WTC11 (cell line): ENCODE data around the gene GORASP1. TPM values are rescaled to one million over a fixed set of nuclear protein-coding genes. Genes with fewer than 3 reads are reported as not detected.

Source experiments
- ATAC-seq: fragments of 200-7000 bp; cut with Tn5 transposase; 2 replicates; pipeline ENCODE4 v1.10.0; 2021; ENCODE audit warnings: mild to moderate bottlenecking, moderate library complexity
- CTCF ChIA-PET: fragments of 300-600 bp; sonication (Branson Sonifier 250); formaldehyde crosslinking; loops from one replicate; lab custom pipeline; 2021; ENCODE audit warnings: antibody characterized with exemption; lab: Charles Lee
- POLR2A ChIA-PET: fragments of 350-600 bp; sonication (Branson Sonifier 250); formaldehyde crosslinking; loops from one replicate; lab custom pipeline; 2021; ENCODE audit warnings: antibody characterized with exemption; lab: Charles Lee
- DNase-seq: peaks from one replicate; pipeline ENCODE4 v3.0.0; 2021; ENCODE audit warnings: low spot score
- H3K27ac Mint-ChIP-seq: 2 replicates; pipeline ENCODE4 v1.8.0; 2021; ENCODE audit warnings: mixed read lengths
- H3K27me3 Mint-ChIP-seq: 2 replicates; pipeline ENCODE4 v1.8.0; 2021; ENCODE audit warnings: low read depth, mild to moderate bottlenecking, moderate library complexity, mixed read lengths
- H3K36me3 Mint-ChIP-seq: 2 replicates; pipeline ENCODE4 v1.8.0; 2021; ENCODE audit warnings: mixed read lengths
- H3K4me1 Mint-ChIP-seq: 2 replicates; pipeline ENCODE4 v1.8.0; 2022; ENCODE audit warnings: mixed read lengths
- H3K4me3 Mint-ChIP-seq: 2 replicates; pipeline ENCODE4 v1.8.0; 2021; ENCODE audit warnings: mild to moderate bottlenecking, moderate library complexity, mixed read lengths
- H3K9me3 Mint-ChIP-seq: 2 replicates; pipeline ENCODE4 v1.8.0; 2021; ENCODE audit warnings: mixed read lengths
- ATF2 ChIP-seq: sonication (generic); formaldehyde crosslinking; IDR thresholded peaks from 2 replicates; pipeline ENCODE4 v1.8.1; 2022; ENCODE audit warnings: low read depth, missing genetic modification reagents, borderline replicate concordance
- ELF4 ChIP-seq: sonication (generic); formaldehyde crosslinking; IDR thresholded peaks from 2 replicates; pipeline ENCODE4 v1.8.1; 2022; ENCODE audit warnings: low read depth, mild to moderate bottlenecking, moderate library complexity, missing genetic modification reagents
- ESRRA ChIP-seq: sonication (generic); formaldehyde crosslinking; IDR thresholded peaks from 2 replicates; pipeline ENCODE4 v1.8.1; 2022; ENCODE audit warnings: mild to moderate bottlenecking, missing genetic modification reagents, borderline replicate concordance
- GABPB1 ChIP-seq: sonication (generic); formaldehyde crosslinking; IDR thresholded peaks from 2 replicates; pipeline ENCODE4 v1.8.1; 2023; ENCODE audit warnings: mild to moderate bottlenecking, missing genetic modification reagents
- HMGXB4 ChIP-seq: sonication (generic); formaldehyde crosslinking; IDR thresholded peaks from 2 replicates; pipeline ENCODE4 v1.8.1; 2023; ENCODE audit warnings: mild to moderate bottlenecking, moderate library complexity, missing genetic modification reagents
- JUN ChIP-seq: sonication (generic); formaldehyde crosslinking; IDR thresholded peaks from 2 replicates; pipeline ENCODE4 v1.8.0; 2023; ENCODE audit warnings: mild to moderate bottlenecking, missing genetic modification reagents
- NFE2L1 ChIP-seq: sonication (generic); formaldehyde crosslinking; IDR thresholded peaks from 2 replicates; pipeline ENCODE4 v1.8.1; 2023; ENCODE audit warnings: missing genetic modification reagents
- OVOL2 ChIP-seq: fragments of 250-450 bp; sonication (Bioruptor Pico); IDR thresholded peaks from 2 replicates; pipeline ENCODE4 v1.9.0; 2021; ENCODE audit warnings: mild to moderate bottlenecking, borderline replicate concordance
- SMAD3 ChIP-seq: sonication (generic); formaldehyde crosslinking; IDR thresholded peaks from 2 replicates; pipeline ENCODE4 v1.8.0; 2022; ENCODE audit warnings: missing genetic modification reagents, mild to moderate bottlenecking, borderline replicate concordance
- TCF7 ChIP-seq: sonication (generic); formaldehyde crosslinking; IDR thresholded peaks from 2 replicates; pipeline ENCODE4 v1.8.0; 2022; ENCODE audit warnings: mild to moderate bottlenecking, low read depth, missing genetic modification reagents, moderate library complexity
- TP53 ChIP-seq: sonication (generic); formaldehyde crosslinking; IDR thresholded peaks from 2 replicates; pipeline ENCODE4 v1.8.1; 2023; ENCODE audit warnings: mild to moderate bottlenecking, missing genetic modification reagents
- USF1 ChIP-seq: sonication (generic); formaldehyde crosslinking; IDR thresholded peaks from 2 replicates; pipeline ENCODE4 v1.8.0; 2022; ENCODE audit warnings: mild to moderate bottlenecking, missing genetic modification reagents
- ZNF121 ChIP-seq: sonication (generic); formaldehyde crosslinking; IDR thresholded peaks from 2 replicates; pipeline ENCODE4 v1.8.0; 2023; ENCODE audit warnings: missing genetic modification reagents
- ZNF219 ChIP-seq: sonication (generic); formaldehyde crosslinking; IDR thresholded peaks from 2 replicates; pipeline ENCODE4 v1.8.0; 2023; ENCODE audit warnings: missing genetic modification reagents, mild to moderate bottlenecking, borderline replicate concordance
- ZNF232 ChIP-seq: sonication (generic); formaldehyde crosslinking; IDR thresholded peaks from 2 replicates; pipeline ENCODE4 v1.8.0; 2022; ENCODE audit warnings: mild to moderate bottlenecking, missing genetic modification reagents
- ZNF512 ChIP-seq: sonication (generic); formaldehyde crosslinking; IDR thresholded peaks from 2 replicates; pipeline ENCODE4 v1.8.1; 2022; ENCODE audit warnings: missing genetic modification reagents, borderline replicate concordance
- ZNF532 ChIP-seq: fragments of 250-450 bp; sonication (Bioruptor Pico); IDR thresholded peaks from 2 replicates; pipeline ENCODE4 v1.9.0; 2021; ENCODE audit warnings: mild to moderate bottlenecking, borderline replicate concordance
- ZNF671 ChIP-seq: fragments of 250-450 bp; sonication (Bioruptor Pico); IDR thresholded peaks from 2 replicates; pipeline ENCODE4 v1.8.0; 2021; ENCODE audit warnings: mild to moderate bottlenecking
- total RNA-seq: library from RNA; stranded (reverse); gene quantifications from 3 replicates; pipeline ENCODE4 v1.2.3, GENCODE V29; 2021

GORASP1 gene
- total RNA-seq, 1 experiment from 2014 or later: 47.4 TPM

GRCh38 chr3:39144748-39145380, 37.4 kb upstream of the GORASP1 start:
- Mint-ChIP-seq H3K36me3 (peaks cover 34% of the 10 kb centered on the region), H3K27ac (no peak overlapping the region), H3K4me3 (no peak overlapping the region), H3K4me1 (peaks cover 42% of the 10 kb centered on the region), H3K27me3 (no peaks in the 10 kb centered on the region), H3K9me3 (no peaks in the 10 kb centered on the region)
- POLR2A ChIA-PET: no interaction called here
- no peak for ATAC-seq
- TF ChIP-seq ELF4 (CRISPR knock-in tag) (no peak), OVOL2 (CRISPR knock-in tag) (no peak), SMAD3 (CRISPR knock-in tag) (no peak), ZNF671 (CRISPR knock-in tag) (no peak), ESRRA (no peak), ATF2 (CRISPR knock-in tag) (no peak), ZNF121 (no peak), GABPB1 (CRISPR knock-in tag) (no peak), TCF7 (CRISPR knock-in tag) (no peak), ZNF532 (no peak), ZNF512 (CRISPR knock-in tag) (no peak), HMGXB4 (CRISPR knock-in tag) (no peak), ZNF232 (CRISPR knock-in tag) (no peak), ZNF219 (CRISPR knock-in tag) (no peak), JUN (no peak), TP53 (no peak), USF1 (CRISPR knock-in tag) (no peak), NFE2L1 (CRISPR knock-in tag) (no peak)
- DNase-seq: no peak
- CTCF ChIA-PET: no interaction called here
